ENCODE data around the gene DNAAF2. TPM values are rescaled to one million over a fixed set of nuclear protein-coding genes. Genes with fewer than 3 reads are reported as not detected.
"Not testable (repeated sequence)": the region's sequence is repeated elsewhere in the genome, so short reads cannot be mapped to it uniquely, and the experiment has no call there.

Gene DNAAF2
- total RNA-seq, 1 donor = 9.8 TPM

- H3K4me3 ChIP-seq (ENCODE audit: insufficient read depth, low read length) = peak overlapping the region; percentile 96
- H3K4me1 ChIP-seq (ENCODE audit: insufficient read depth, low read length) = peaks cover 53% of the 10 kb centered on the region
- peak overlapping the region; percentile 98 for H3K27ac ChIP-seq (ENCODE audit: low read depth, low read length)
- peaks cover 29% of the 10 kb centered on the region for H4K20me1 ChIP-seq (ENCODE audit: insufficient read depth, low read length)
- H2AFZ ChIP-seq (ENCODE audit: low read length) = peak overlapping the region; percentile 96
- no peak for TF ChIP-seq CTCF (IDR thresholded peaks at IDR 0.05; ENCODE audit: extremely low read depth, low read depth, low read length)
- peaks cover 23% of the 10 kb centered on the region for H3K36me3 ChIP-seq (ENCODE audit: insufficient read depth, low read length)
- H3K4me2 ChIP-seq (ENCODE audit: insufficient read depth, low read length) = peak overlapping the region; percentile 92
- no peak for DNase-seq (ENCODE audit: insufficient read length, low spot score, missing footprints)
- H3K9me3 ChIP-seq (ENCODE audit: low read depth, low read length) = no peaks in the 10 kb centered on the region
- peaks cover 61% of the 10 kb centered on the region for H3K79me2 ChIP-seq (ENCODE audit: insufficient read depth, low read length)
- no peaks in the 10 kb centered on the region for H3K27me3 ChIP-seq (ENCODE audit: insufficient read depth, low read length)
Observed at GRCh38 chr14:49619730-49620129, 15.3 kb downstream of the DNAAF2 start.

GRCh38 chr14:49619273-49619672 is 15.8 kb downstream of the DNAAF2 start:
- Histone ChIP-seq H3K27ac (ENCODE audit: low read depth, low read length) (peak overlapping the region; percentile 98), H3K4me1 (ENCODE audit: insufficient read depth, low read length) (peaks cover 53% of the 10 kb centered on the region), H3K36me3 (ENCODE audit: insufficient read depth, low read length) (peaks cover 23% of the 10 kb centered on the region), H3K4me2 (ENCODE audit: insufficient read depth, low read length) (peak overlapping the region; percentile 92), H4K20me1 (ENCODE audit: insufficient read depth, low read length) (peaks cover 29% of the 10 kb centered on the region), H3K4me3 (ENCODE audit: insufficient read depth, low read length) (peak overlapping the region; percentile 96), H3K79me2 (ENCODE audit: insufficient read depth, low read length) (peaks cover 61% of the 10 kb centered on the region)
- DNase-seq (ENCODE audit: insufficient read length, low spot score, missing footprints); H3K27me3 ChIP-seq (ENCODE audit: insufficient read depth, low read length); H2AFZ ChIP-seq (ENCODE audit: low read length); H3K9me3 ChIP-seq (ENCODE audit: low read depth, low read length): not testable (repeated sequence)

- Histone ChIP-seq H3K4me3 (ENCODE audit: insufficient read depth, low read length) (no peak overlapping the region), H3K4me1 (ENCODE audit: insufficient read depth, low read length) (peaks cover 44% of the 10 kb centered on the region), H3K4me2 (ENCODE audit: insufficient read depth, low read length) (peak overlapping the region; percentile 54), H3K27ac (ENCODE audit: low read depth, low read length) (peak overlapping the region; percentile 52), H2AFZ (ENCODE audit: low read length) (no peak overlapping the region), H3K79me2 (ENCODE audit: insufficient read depth, low read length) (peaks cover 48% of the 10 kb centered on the region), H3K9me3 (ENCODE audit: low read depth, low read length) (no peaks in the 10 kb centered on the region), H4K20me1 (ENCODE audit: insufficient read depth, low read length) (peaks cover 26% of the 10 kb centered on the region), H3K36me3 (ENCODE audit: insufficient read depth, low read length) (peaks cover 23% of the 10 kb centered on the region), H3K27me3 (ENCODE audit: insufficient read depth, low read length) (no peaks in the 10 kb centered on the region)
- TF ChIP-seq CTCF (IDR thresholded peaks at IDR 0.05; ENCODE audit: extremely low read depth, low read depth, low read length) = no peak
- DNase-seq (ENCODE audit: insufficient read length, low spot score, missing footprints) = no peak
Observed at GRCh38 chr14:49617852-49618519, 17.1 kb downstream of the DNAAF2 start.

GRCh38 chr14:49615776-49616175 is 19.3 kb downstream of the DNAAF2 start:
- H3K36me3 ChIP-seq (ENCODE audit: insufficient read depth, low read length) = peaks cover 23% of the 10 kb centered on the region
- H3K27me3 ChIP-seq (ENCODE audit: insufficient read depth, low read length) = no peaks in the 10 kb centered on the region

More at GRCh38 chr14:49615776-49616175, 19.3 kb downstream of the DNAAF2 start:
- Histone ChIP-seq H2AFZ (ENCODE audit: low read length) (no peak overlapping the region), H3K9me3 (ENCODE audit: low read depth, low read length) (no peaks in the 10 kb centered on the region), H3K4me2 (ENCODE audit: insufficient read depth, low read length) (no peak overlapping the region), H4K20me1 (ENCODE audit: insufficient read depth, low read length) (peaks cover 14% of the 10 kb centered on the region), H3K4me3 (ENCODE audit: insufficient read depth, low read length) (no peak overlapping the region), H3K4me1 (ENCODE audit: insufficient read depth, low read length) (peaks cover 32% of the 10 kb centered on the region), H3K27ac (ENCODE audit: low read depth, low read length) (no peak overlapping the region), H3K79me2 (ENCODE audit: insufficient read depth, low read length) (peaks cover 26% of the 10 kb centered on the region)
- no peak for DNase-seq (ENCODE audit: insufficient read length, low spot score, missing footprints)
- TF ChIP-seq CTCF (IDR thresholded peaks at IDR 0.05; ENCODE audit: extremely low read depth, low read depth, low read length) = no peak

All from osteoblast (primary cell).